HUES64 (cell line): ENCODE measurements around the gene U2SURP.

ENCODE experiments used
- H3K27ac ChIP-seq: 2 replicates; pipeline ENCODE4 v1.7.0; 2013; ENCODE audit warnings: low read depth, low read length, inconsistent platforms
- H3K27me3 ChIP-seq: 2 replicates; pipeline ENCODE4 v1.6.1; 2013; ENCODE audit warnings: mild to moderate bottlenecking, low read length; ENCODE audit not compliant: insufficient read depth
- H3K36me3 ChIP-seq: 2 replicates; pipeline ENCODE4 v1.6.1; 2013; ENCODE audit warnings: mild to moderate bottlenecking, low read length; ENCODE audit not compliant: insufficient read depth
- H3K4me1 ChIP-seq: 2 replicates; pipeline ENCODE4 v1.6.1; 2013; ENCODE audit warnings: mild to moderate bottlenecking, low read length, moderate library complexity; ENCODE audit not compliant: insufficient read depth
- H3K4me3 ChIP-seq: 2 replicates; pipeline ENCODE4 v1.5.1; 2013; ENCODE audit warnings: mild to moderate bottlenecking, low read length, moderate library complexity
- H3K9ac ChIP-seq: 2 replicates; pipeline ENCODE4 v1.6.1; 2013; ENCODE audit warnings: mild to moderate bottlenecking, low read depth, low read length
- H3K9me3 ChIP-seq: 2 replicates; pipeline ENCODE4 v1.6.1; 2013; ENCODE audit warnings: low read depth, low read length; ENCODE audit not compliant: insufficient read depth
- WGBS: fragments of 150-250, 120-280 bp; methylation state at CpG from one replicate; pipeline ENCODE4 v1.1.7; 2013; ENCODE audit warnings: missing lambda C conversion rate; 5-methylcytosine and 5-hydroxymethylcytosine counted together

U2SURP gene

DNA sequence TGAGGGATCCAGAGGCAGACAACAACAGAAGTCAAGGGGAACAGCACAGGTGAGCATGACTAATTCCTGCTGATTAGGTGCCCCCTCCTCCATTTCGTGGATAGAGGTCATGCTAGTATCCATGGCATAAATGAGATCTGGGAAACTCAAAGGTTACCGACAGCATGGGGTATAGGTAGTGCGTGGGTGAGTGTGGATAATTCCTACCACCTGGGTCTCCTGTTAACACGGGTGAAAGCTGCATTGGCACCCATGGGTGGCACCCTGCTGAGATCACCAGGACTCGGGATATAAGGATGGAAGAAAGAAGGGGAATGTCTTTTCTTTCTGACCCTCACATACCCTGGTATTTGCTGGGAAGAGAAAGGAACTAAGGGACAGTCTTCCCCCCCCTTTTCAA lies 103.8 kb downstream of the U2SURP start:
- 82% methylated on average over 4 of the region's 5 CpGs for WGBS
- H3K9ac ChIP-seq, result no peak overlapping the region
- H3K27me3 ChIP-seq, result no peaks in the 10 kb centered on the region
- H3K4me3 ChIP-seq, result no peak overlapping the region
- no peaks in the 10 kb centered on the region for H3K36me3 ChIP-seq
- H3K4me1 ChIP-seq, result no peaks in the 10 kb centered on the region
- H3K9me3 ChIP-seq, result peaks cover 31% of the 10 kb centered on the region
- no peak overlapping the region for H3K27ac ChIP-seq

DNA sequence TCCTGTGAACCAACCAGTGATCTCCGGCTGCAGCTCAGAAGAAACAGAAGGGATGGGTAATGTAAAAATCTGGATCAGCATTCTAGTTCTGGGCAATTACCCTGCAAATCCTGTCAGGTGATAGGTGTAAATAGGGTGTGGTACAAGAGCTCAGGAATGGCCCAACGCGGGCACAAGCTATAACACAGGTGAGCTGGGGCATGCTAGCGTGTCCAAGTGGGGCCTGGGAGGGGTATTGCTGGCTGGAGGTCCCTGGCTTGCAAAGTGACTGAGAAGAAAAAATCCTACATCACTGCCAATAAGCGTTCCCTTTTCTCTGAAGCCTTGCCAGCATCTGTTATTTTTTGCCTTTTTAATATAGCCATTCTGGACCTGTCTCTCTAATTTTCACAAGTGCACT lies 108.5 kb downstream of the U2SURP start:
- H3K9ac ChIP-seq, result no peak overlapping the region
- H3K4me3 ChIP-seq, result no peak overlapping the region
- H3K27ac ChIP-seq, result no peak overlapping the region
- H3K36me3 ChIP-seq, result no peaks in the 10 kb centered on the region
- peaks cover 17% of the 10 kb centered on the region for H3K9me3 ChIP-seq
- H3K4me1 ChIP-seq, result no peaks in the 10 kb centered on the region
- 95% methylated on average over 5 of the region's 5 CpGs for WGBS
- no peaks in the 10 kb centered on the region; the same call in 1 of the 2 replicates for H3K27me3 ChIP-seq
